ENCODE data around the gene RAB23. TPM values are rescaled to one million over a fixed set of nuclear protein-coding genes. Genes with fewer than 3 reads are reported as not detected.

The RAB23 gene
- total RNA-seq, 1 experiment from 2014 or later: 18.1 TPM

DNA sequence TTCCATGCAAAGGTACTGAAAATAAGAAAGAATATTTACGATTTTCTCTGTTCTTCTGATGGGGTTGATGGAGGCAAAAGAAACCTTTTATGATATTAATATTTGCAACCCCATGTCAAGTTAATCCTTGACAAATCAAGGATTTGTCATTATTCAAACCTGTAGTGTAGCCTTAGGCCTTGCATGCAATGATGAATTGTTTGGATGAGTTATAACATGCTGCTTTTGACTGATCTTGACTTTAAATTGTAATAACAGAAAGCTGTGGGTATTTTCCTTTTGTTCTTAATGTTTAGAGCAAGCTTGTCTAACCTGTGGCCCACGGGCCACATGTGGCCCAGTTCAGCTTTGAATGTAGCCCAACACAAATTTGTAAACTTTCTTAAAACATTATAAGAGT is 63.0 kb downstream of the RAB23 start:
- peaks cover 12 to 32% (median 23%) of the 10 kb centered on the region in 3 experiments for H3K36me3 Mint-ChIP-seq (ENCODE audit: insufficient read depth in 1 of 3, low read depth in 3 of 3)
- Histone ChIP-seq H3K14ac (ENCODE audit: insufficient read depth, low read length) (no peak overlapping the region), H3K79me2 (ENCODE audit: insufficient read depth, low read length) (no peaks in the 10 kb centered on the region), H3K56ac (ENCODE audit: insufficient read length, low read depth, low read length) (no peak overlapping the region), H2BK15ac (ENCODE audit: low read depth, low read length) (no peak overlapping the region), H3K27ac (ENCODE audit: insufficient read length, low read depth, low read length) (no peak overlapping the region), H3K4ac (ENCODE audit: low read depth, low read length) (no peak overlapping the region), H3K23ac (ENCODE audit: insufficient read length, low read depth, low read length) (no peak overlapping the region), H2AFZ (ENCODE audit: low read length) (no peak overlapping the region), H2BK5ac (ENCODE audit: insufficient read length, low read length) (no peak overlapping the region), H3T11ph (ENCODE audit: low read length) (no peak overlapping the region), H3K4me1 (ENCODE audit: insufficient read depth, low read length) (no peaks in the 10 kb centered on the region), H3K9me3 (ENCODE audit: control insufficient read depth, low read depth, low read length) (no peaks in the 10 kb centered on the region), H2AK5ac (ENCODE audit: insufficient read length, low read length) (no peak overlapping the region), H4K5ac (ENCODE audit: insufficient read length, low read depth, low read length) (no peak overlapping the region), H2BK12ac (ENCODE audit: insufficient read length, low read depth, low read length) (no peak overlapping the region), H4K8ac (replicated peaks; ENCODE audit: insufficient read length, low read depth, low read length) (no peak overlapping the region), H3K23me2 (ENCODE audit: insufficient read length, low read depth, low read length, poor library complexity, severe bottlenecking) (no peaks in the 10 kb centered on the region), H2BK20ac (ENCODE audit: low read depth, low read length, poor library complexity, severe bottlenecking) (no peak overlapping the region), H3K18ac (ENCODE audit: insufficient read length, low read depth, low read length) (no peak overlapping the region), H2BK120ac (ENCODE audit: low read depth, low read length, poor library complexity, severe bottlenecking) (no peak overlapping the region), H3K9ac (ENCODE audit: extremely low read depth, insufficient read length, low read length) (no peak overlapping the region), H3K27me3 (ENCODE audit: insufficient read depth, low read length) (no peaks in the 10 kb centered on the region), H4K20me1 (ENCODE audit: control insufficient read depth, insufficient read depth, insufficient read length) (no peaks in the 10 kb centered on the region), H3K79me1 (ENCODE audit: insufficient read depth, low read depth, low read length, poor library complexity, severe bottlenecking) (no peaks in the 10 kb centered on the region), H4K91ac (ENCODE audit: insufficient read length, low read depth, low read length) (no peak overlapping the region), H3K4me2 (ENCODE audit: insufficient read depth, insufficient read length, low read length) (no peak overlapping the region)
- no peak for DNase-seq
- H3K27ac Mint-ChIP-seq: no peak overlapping the region
- WGBS (ENCODE audit: extremely low coverage, insufficient read length, low lambda C conversion rate): no CpG with 5 or more reads among the region's 2 CpGs
- H3K4me1 Mint-ChIP-seq: no peaks in the 10 kb centered on the region
- H3K9me3 Mint-ChIP-seq: peaks cover 0 to 6% of the 10 kb centered on the region in 2 experiments; a peak in 2 of 5 replicates
- no peaks in the 10 kb centered on the region for H3K27me3 Mint-ChIP-seq (ENCODE audit: low read depth)
- TF ChIP-seq, protein P1, sequence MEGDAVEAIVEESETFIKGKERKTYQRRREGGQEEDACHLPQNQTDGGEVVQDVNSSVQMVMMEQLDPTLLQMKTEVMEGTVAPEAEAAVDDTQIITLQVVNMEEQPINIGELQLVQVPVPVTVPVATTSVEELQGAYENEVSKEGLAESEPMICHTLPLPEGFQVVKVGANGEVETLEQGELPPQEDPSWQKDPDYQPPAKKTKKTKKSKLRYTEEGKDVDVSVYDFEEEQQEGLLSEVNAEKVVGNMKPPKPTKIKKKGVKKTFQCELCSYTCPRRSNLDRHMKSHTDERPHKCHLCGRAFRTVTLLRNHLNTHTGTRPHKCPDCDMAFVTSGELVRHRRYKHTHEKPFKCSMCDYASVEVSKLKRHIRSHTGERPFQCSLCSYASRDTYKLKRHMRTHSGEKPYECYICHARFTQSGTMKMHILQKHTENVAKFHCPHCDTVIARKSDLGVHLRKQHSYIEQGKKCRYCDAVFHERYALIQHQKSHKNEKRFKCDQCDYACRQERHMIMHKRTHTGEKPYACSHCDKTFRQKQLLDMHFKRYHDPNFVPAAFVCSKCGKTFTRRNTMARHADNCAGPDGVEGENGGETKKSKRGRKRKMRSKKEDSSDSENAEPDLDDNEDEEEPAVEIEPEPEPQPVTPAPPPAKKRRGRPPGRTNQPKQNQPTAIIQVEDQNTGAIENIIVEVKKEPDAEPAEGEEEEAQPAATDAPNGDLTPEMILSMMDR (conservative IDR thresholded peaks at IDR 0.05): no peak
- H3K4me3 Mint-ChIP-seq: no peak overlapping the region
